ENCODE measurements around the gene TIAM1.

The TIAM1 gene

GRCh38 chr21:31260790-31261189, 83.3 kb downstream of the TIAM1 start:
- TF ChIP-seq CTCF (IDR thresholded peaks at IDR 0.05; ENCODE audit: low read depth, low read length, missing control alignments) = no peak
- Histone ChIP-seq H3K27me3 (replicated peaks) (no peaks in the 10 kb centered on the region), H3K36me3 (replicated peaks) (no peaks in the 10 kb centered on the region), H3K4me3 (ENCODE audit: low read depth, low read length) (no peak overlapping the region), H3K27ac (no peak overlapping the region)
- DNase-seq = no peak
- in situ Hi-C loops (cut with HindIII; ENCODE audit: low pct_ligation_motif_present, low sequenced_read_pairs) = no loop called here

GRCh38 chr21:31258073-31258472, 86.0 kb downstream of the TIAM1 start:
- Histone ChIP-seq H3K4me3 (ENCODE audit: low read depth, low read length) (no peak overlapping the region), H3K27ac (no peak overlapping the region), H3K27me3 (replicated peaks) (no peaks in the 10 kb centered on the region), H3K36me3 (replicated peaks) (no peaks in the 10 kb centered on the region)
- in situ Hi-C loops (cut with HindIII; ENCODE audit: low pct_ligation_motif_present, low sequenced_read_pairs) = no loop called here
- TF ChIP-seq CTCF (IDR thresholded peaks at IDR 0.05; ENCODE audit: low read depth, low read length, missing control alignments) = no peak
- no peak for DNase-seq

- Histone ChIP-seq H3K4me3 (ENCODE audit: low read depth, low read length) (no peak overlapping the region), H3K36me3 (replicated peaks) (no peaks in the 10 kb centered on the region), H3K27ac (no peak overlapping the region), H3K27me3 (replicated peaks) (no peaks in the 10 kb centered on the region)
- no peak for TF ChIP-seq CTCF (IDR thresholded peaks at IDR 0.05; ENCODE audit: low read depth, low read length, missing control alignments)
- in situ Hi-C loops (cut with HindIII; ENCODE audit: low pct_ligation_motif_present, low sequenced_read_pairs) = no loop called here
- no peak for DNase-seq
These were observed 86.8 kb downstream of the TIAM1 start for GRCh38 chr21:31257265-31257664.

- Histone ChIP-seq H3K36me3 (replicated peaks) (no peaks in the 10 kb centered on the region), H3K27me3 (replicated peaks) (no peaks in the 10 kb centered on the region), H3K27ac (no peak overlapping the region), H3K4me3 (ENCODE audit: low read depth, low read length) (no peak overlapping the region)
- in situ Hi-C loops (cut with HindIII; ENCODE audit: low pct_ligation_motif_present, low sequenced_read_pairs) = no loop called here
- no peak for DNase-seq
- TF ChIP-seq CTCF (IDR thresholded peaks at IDR 0.05; ENCODE audit: low read depth, low read length, missing control alignments) = no peak
These were observed 88.2 kb downstream of the TIAM1 start for GRCh38 chr21:31255896-31256295.

GRCh38 chr21:31255036-31255435, 89.0 kb downstream of the TIAM1 start:
- no peaks in the 10 kb centered on the region for H3K27me3 ChIP-seq (replicated peaks)
- no peak overlapping the region for H3K27ac ChIP-seq
- H3K36me3 ChIP-seq (replicated peaks) = no peaks in the 10 kb centered on the region
- TF ChIP-seq CTCF (IDR thresholded peaks at IDR 0.05; ENCODE audit: low read depth, low read length, missing control alignments) = no peak
- no peak for DNase-seq
- no peak overlapping the region for H3K4me3 ChIP-seq (ENCODE audit: low read depth, low read length)
- in situ Hi-C loops (cut with HindIII; ENCODE audit: low pct_ligation_motif_present, low sequenced_read_pairs) = no loop called here

- H3K27ac ChIP-seq = no peak overlapping the region
- in situ Hi-C loops (cut with HindIII; ENCODE audit: low pct_ligation_motif_present, low sequenced_read_pairs) = no loop called here
- no peak for DNase-seq
- H3K36me3 ChIP-seq (replicated peaks) = no peaks in the 10 kb centered on the region
- no peak for TF ChIP-seq CTCF (IDR thresholded peaks at IDR 0.05; ENCODE audit: low read depth, low read length, missing control alignments)
- no peak overlapping the region for H3K4me3 ChIP-seq (ENCODE audit: low read depth, low read length)
- no peaks in the 10 kb centered on the region for H3K27me3 ChIP-seq (replicated peaks)
These were observed 89.9 kb downstream of the TIAM1 start for GRCh38 chr21:31254131-31254530.
